HEK293 (cell line): ENCODE results near the gene DOK6.
A peak's percentile ranks its signal among the peaks of the same experiment; 100 is the strongest.

Experiments
- CTCF ChIA-PET: fragments of 350-600 bp; formaldehyde crosslinking; extraction: SDS; loops from one replicate; lab custom pipeline; 2021; ENCODE audit warnings: antibody characterized with exemption; lab: Yijun Ruan, JAX
- POLR2A ChIA-PET: fragments of 300-600 bp; formaldehyde crosslinking; extraction: SDS; loops from one replicate; lab custom pipeline; 2020; ENCODE audit warnings: antibody characterized with exemption, inconsistent platforms; lab: Yijun Ruan, JAX
- H3K27ac ChIP-seq: fragments of 200-500 bp; sonication (Bioruptor generic); 2 replicates; pipeline ENCODE4 v1.5.1; 2014; ENCODE audit warnings: low read depth, low read length, control low read depth, inconsistent platforms; ENCODE audit errors: extremely low read depth
- H3K36me3 ChIP-seq, 2 experiments: fragments of 200-500 bp in 1 of 2; sonication (Bioruptor generic) in 1 of 2; 1 replicate in 1 of 2; 2 replicates in 1 of 2; pipeline ENCODE4 v1.5.1; 2014 to 2017; ENCODE audit warnings: inconsistent platforms in 2 of 2, low read length in 2 of 2; ENCODE audit not compliant: control insufficient read depth in 2 of 2, insufficient read depth in 1 of 2
- H3K4me1 ChIP-seq: fragments of 200-500 bp; sonication (Bioruptor generic); 2 replicates; pipeline ENCODE4 v1.5.1; 2014; ENCODE audit warnings: mild to moderate bottlenecking, low read length, inconsistent platforms; ENCODE audit not compliant: control insufficient read depth, insufficient read depth
- H3K4me3 ChIP-seq: 2 replicates; pipeline ENCODE4 v1.5.1; 2011; ENCODE audit warnings: low read depth, mild to moderate bottlenecking, control low read depth, low read length, moderate library complexity
- H3K9me3 ChIP-seq: fragments of 200-500 bp; sonication (Bioruptor generic); 2 replicates; pipeline ENCODE4 v1.5.1; 2014; ENCODE audit warnings: low read depth, low read length, inconsistent platforms; ENCODE audit not compliant: control insufficient read depth, insufficient read depth
- ATF2 ChIP-seq: fragments of 450-650 bp; formaldehyde crosslinking; IDR thresholded peaks from 2 replicates; pipeline ENCODE4 v1.5.1; 2016; ENCODE audit warnings: missing biosample characterization, missing genetic modification characterization, low read depth
- BCL11A ChIP-seq: fragments of 450-650 bp; formaldehyde crosslinking; IDR thresholded peaks from 2 replicates; pipeline ENCODE4 v1.5.1; 2016; ENCODE audit warnings: low read depth, missing biosample characterization, missing genetic modification characterization
- GLI4 ChIP-seq: fragments of 450-650 bp; formaldehyde crosslinking; IDR thresholded peaks from 2 replicates; pipeline ENCODE4 v1.5.1; 2016; ENCODE audit warnings: missing biosample characterization, missing genetic modification characterization
- HOXC10 ChIP-seq: sonication (generic); formaldehyde crosslinking; IDR thresholded peaks from 2 replicates; pipeline ENCODE4 v1.8.1; 2023; ENCODE audit warnings: mild to moderate bottlenecking, missing genetic modification reagents
- PBX3 ChIP-seq: sonication (generic); formaldehyde crosslinking; IDR thresholded peaks from 2 replicates; pipeline ENCODE4 v1.8.1; 2022; ENCODE audit warnings: mild to moderate bottlenecking, moderate library complexity, missing genetic modification reagents
- SETDB1 ChIP-seq: IDR thresholded peaks from one replicate; pipeline ENCODE4 v1.6.1; 2017; ENCODE audit warnings: mild to moderate bottlenecking, low read length, moderate library complexity, mixed read lengths; ENCODE audit not compliant: insufficient read length
- YY1 ChIP-seq: fragments of 450-650 bp; formaldehyde crosslinking; IDR thresholded peaks from 2 replicates; pipeline ENCODE4 v1.5.1; 2018; ENCODE audit warnings: missing biosample characterization, missing genetic modification characterization
- YY2 ChIP-seq: fragments of 450-650 bp; formaldehyde crosslinking; IDR thresholded peaks from 2 replicates; pipeline ENCODE4 v1.5.1; 2016; ENCODE audit warnings: missing biosample characterization, missing genetic modification characterization
- ZFHX2 ChIP-seq: fragments of 450-650 bp; formaldehyde crosslinking; conservative IDR thresholded peaks from 2 replicates; pipeline ENCODE4 v1.5.1; 2016; ENCODE audit warnings: missing biosample characterization, missing genetic modification characterization
- ZNF148 ChIP-seq: fragments of 450-650 bp; formaldehyde crosslinking; IDR thresholded peaks from 2 replicates; pipeline ENCODE4 v1.5.0; 2017; ENCODE audit warnings: missing biosample characterization, missing genetic modification characterization, borderline replicate concordance
- ZNF169 ChIP-seq: fragments of 450-650 bp; formaldehyde crosslinking; IDR thresholded peaks from 2 replicates; pipeline ENCODE4 v1.5.1; 2016; ENCODE audit warnings: missing biosample characterization, missing genetic modification characterization
- ZNF214 ChIP-seq: fragments of 450-650 bp; formaldehyde crosslinking; IDR thresholded peaks from 2 replicates; pipeline ENCODE4 v1.5.1; 2017; ENCODE audit warnings: missing biosample characterization, mild to moderate bottlenecking, missing genetic modification characterization, borderline replicate concordance
- ZNF26 ChIP-seq: fragments of 450-650 bp; formaldehyde crosslinking; IDR thresholded peaks from 2 replicates; pipeline ENCODE4 v1.5.1; 2016; ENCODE audit warnings: missing biosample characterization, missing genetic modification characterization
- ZNF518A ChIP-seq: fragments of 450-650 bp; formaldehyde crosslinking; conservative IDR thresholded peaks from 2 replicates; pipeline ENCODE4 v1.5.1; 2016; ENCODE audit warnings: low read depth, missing biosample characterization, missing genetic modification characterization
- ZNF549 ChIP-seq: fragments of 450-650 bp; IDR thresholded peaks from 2 replicates; pipeline ENCODE4 v1.5.1; 2018; ENCODE audit warnings: missing biosample characterization, missing genetic modification characterization, mild to moderate bottlenecking, inconsistent platforms, moderate library complexity
- ZNF561 ChIP-seq: fragments of 450-650 bp; IDR thresholded peaks from 2 replicates; pipeline ENCODE4 v1.5.1; 2018; ENCODE audit warnings: missing biosample characterization, missing genetic modification characterization, borderline replicate concordance
- ZNF624 ChIP-seq: fragments of 450-650 bp; formaldehyde crosslinking; IDR thresholded peaks from 2 replicates; pipeline ENCODE4 v1.5.1; 2017; ENCODE audit warnings: missing biosample characterization, missing genetic modification characterization
- ZNF677 ChIP-seq: fragments of 450-650 bp; IDR thresholded peaks from 2 replicates; pipeline ENCODE4 v1.5.0; 2018; ENCODE audit warnings: missing biosample characterization, mild to moderate bottlenecking, missing genetic modification characterization, moderate library complexity

The DOK6 gene

GRCh38 chr18:69388222-69388621 is 12.5 kb upstream of the DOK6 start (continued):
- no peak for TF ChIP-seq ZNF148 (tag by site-specific recombination)
- no peak for TF ChIP-seq HOXC10
- no peak for TF ChIP-seq PBX3 (CRISPR knock-in tag)
- no peak for TF ChIP-seq ATF2 (tag by site-specific recombination)

- Histone ChIP-seq H3K4me3 (no peak overlapping the region), H3K4me1 (no peaks in the 10 kb centered on the region; the same call in 1 of the 2 replicates), H3K9me3 (no peaks in the 10 kb centered on the region), H3K36me3 (no peaks in the 10 kb centered on the region), H3K27ac (no peak overlapping the region)
- CTCF ChIA-PET, result no interaction called here
- POLR2A ChIA-PET, result no interaction called here
- peak; percentile 25 for TF ChIP-seq SETDB1
- TF ChIP-seq ZNF26, result no peak
These were observed 3.6 kb upstream of the DOK6 start for GRCh38 chr18:69397096-69397495.

GRCh38 chr18:69399253-69399652 is 1.4 kb upstream of the DOK6 start:
- Histone ChIP-seq H3K36me3 (no peaks in the 10 kb centered on the region), H3K4me3 (no peak overlapping the region), H3K27ac (no peak overlapping the region), H3K9me3 (no peaks in the 10 kb centered on the region), H3K4me1 (no peaks in the 10 kb centered on the region; the same call in 1 of the 2 replicates)
- ChIA-PET POLR2A (no interaction called here), CTCF (no interaction called here)
- TF ChIP-seq YY1 (tag by site-specific recombination) (no peak), ZFHX2 (no peak), ZNF561 (tag by site-specific recombination) (no peak), YY2 (tag by site-specific recombination) (no peak)

- Histone ChIP-seq H3K4me1 (no peaks in the 10 kb centered on the region; the same call in 1 of the 2 replicates), H3K36me3 (no peaks in the 10 kb centered on the region), H3K9me3 (no peaks in the 10 kb centered on the region), H3K27ac (no peak overlapping the region), H3K4me3 (peak overlapping the region; percentile 55)
- POLR2A ChIA-PET, result interaction anchor here (0.6 kb wide), 1 partner anchor 484 kb away, joined by 3 read pairs; no protein-coding TSS in a partner anchor
- CTCF ChIA-PET, result interaction anchor here (0.6 kb wide), 1 partner anchor 361 kb away, joined by 3 read pairs; no protein-coding TSS in a partner anchor
- no peak for TF ChIP-seq GLI4
- no peak for TF ChIP-seq ZNF549 (tag by site-specific recombination)
- TF ChIP-seq ZNF169 (tag by site-specific recombination), result no peak
- no peak for TF ChIP-seq ZNF677 (tag by site-specific recombination)
- TF ChIP-seq BCL11A (tag by site-specific recombination), result no peak
- TF ChIP-seq ZNF214 (tag by site-specific recombination), result no peak
- no peak for TF ChIP-seq ZNF624 (tag by site-specific recombination)
- no peak for TF ChIP-seq ZNF518A (tag by site-specific recombination)
These were observed 213 bp downstream of the DOK6 start for GRCh38 chr18:69400976-69401225.
